Mesendoderm (in vitro differentiated cells): Measurements from ENCODE around the gene CSGALNACT2.
A peak's percentile ranks its signal among the peaks of the same experiment; 100 is the strongest.

Experiments
- DNase-seq: peaks from one replicate; pipeline ENCODE4 v3.0.0; 2013
- H2AK5ac ChIP-seq: 2 replicates; pipeline ENCODE4 v1.6.1; 2013; ENCODE audit warnings: low read length, inconsistent platforms
- H2BK120ac ChIP-seq: 2 replicates; pipeline ENCODE4 v1.6.1; 2013; ENCODE audit warnings: low read depth, mild to moderate bottlenecking, low read length, moderate library complexity, mixed read lengths
- H2BK15ac ChIP-seq: replicated peaks from 2 replicates; pipeline ENCODE4 v1.6.1; 2013; ENCODE audit warnings: low read depth, mild to moderate bottlenecking, moderate library complexity
- H2BK5ac ChIP-seq: 2 replicates; pipeline ENCODE4 v1.6.1; 2013; ENCODE audit warnings: low read length, inconsistent platforms
- H3K18ac ChIP-seq: 2 replicates; pipeline ENCODE4 v1.6.1; 2013; ENCODE audit warnings: mild to moderate bottlenecking, low read length, mixed read lengths
- H3K23ac ChIP-seq: one replicate; pipeline ENCODE4 v1.6.1; 2013; ENCODE audit warnings: low read length
- H3K27ac ChIP-seq: 2 replicates; pipeline ENCODE4 v1.5.1; 2013; ENCODE audit warnings: low read depth, mild to moderate bottlenecking, inconsistent platforms, low read length, moderate library complexity
- H3K27me3 ChIP-seq: 2 replicates; pipeline ENCODE4 v1.6.1; 2013; ENCODE audit warnings: low read length, control low read depth, mild to moderate bottlenecking, inconsistent platforms; ENCODE audit not compliant: insufficient read depth, poor library complexity
- H3K36me3 ChIP-seq: 2 replicates; pipeline ENCODE4 v1.6.1; 2013; ENCODE audit warnings: low read length, inconsistent platforms; ENCODE audit not compliant: control insufficient read depth, insufficient read depth
- H3K4ac ChIP-seq: one replicate; pipeline ENCODE4 v1.6.1; 2013; ENCODE audit warnings: low read depth, mild to moderate bottlenecking, low read length, moderate library complexity
- H3K4me1 ChIP-seq: 2 replicates; pipeline ENCODE4 v1.6.1; 2013; ENCODE audit warnings: low read depth, low read length, inconsistent platforms; ENCODE audit not compliant: control insufficient read depth
- H3K4me2 ChIP-seq: 2 replicates; pipeline ENCODE4 v1.6.1; 2013; ENCODE audit warnings: low read length
- H3K4me3 ChIP-seq: 2 replicates; pipeline ENCODE4 v1.5.1; 2013; ENCODE audit warnings: mild to moderate bottlenecking, low read length
- H3K56ac ChIP-seq: one replicate; pipeline ENCODE4 v1.6.1; 2013; ENCODE audit warnings: low read length
- H3K79me1 ChIP-seq: 2 replicates; pipeline ENCODE4 v1.6.1; 2013; ENCODE audit warnings: low read length, inconsistent platforms
- H3K79me2 ChIP-seq: 2 replicates; pipeline ENCODE4 v1.6.1; 2013; ENCODE audit warnings: mild to moderate bottlenecking, low read length; ENCODE audit not compliant: control insufficient read depth, insufficient read depth
- H3K9ac ChIP-seq: 2 replicates; pipeline ENCODE4 v1.6.1; 2013; ENCODE audit warnings: low read length, inconsistent platforms
- H4K5ac ChIP-seq: one replicate; pipeline ENCODE4 v1.6.1; 2013; ENCODE audit warnings: low read length
- H4K8ac ChIP-seq: one replicate; pipeline ENCODE4 v1.6.1; 2013; ENCODE audit warnings: low read depth, mild to moderate bottlenecking, control low read depth, low read length, moderate library complexity
- WGBS: extraction: QIAGEN DNeasy Blood & Tissue Kit; methylation state at CpG from one replicate; pipeline ENCODE4 v1.1.7; 2013; ENCODE audit warnings: low lambda C conversion rate, missing lambda C conversion rate; ENCODE audit not compliant: insufficient coverage; ENCODE audit errors: extremely low coverage; 5-methylcytosine and 5-hydroxymethylcytosine counted together

CSGALNACT2 gene

GRCh38 chr10:43109671-43110249, 28.5 kb upstream of the CSGALNACT2 start:
- no peaks in the 10 kb centered on the region for H3K36me3 ChIP-seq
- H3K18ac ChIP-seq, result no peak overlapping the region
- no peak overlapping the region for H3K4me2 ChIP-seq
- no peaks in the 10 kb centered on the region for H3K79me1 ChIP-seq
- no peak overlapping the region for H3K4ac ChIP-seq
- no peak overlapping the region for H3K27ac ChIP-seq
- WGBS, result no CpG with 5 or more reads among the region's 20 CpGs
- no peaks in the 10 kb centered on the region for H3K4me1 ChIP-seq
- no peak overlapping the region for H2BK5ac ChIP-seq
- H2BK15ac ChIP-seq, result no peak overlapping the region
- no peak overlapping the region for H3K56ac ChIP-seq
- no peak for DNase-seq
- H2BK120ac ChIP-seq, result no peak overlapping the region
- no peaks in the 10 kb centered on the region for H3K79me2 ChIP-seq
- H4K8ac ChIP-seq, result no peak overlapping the region
- no peak overlapping the region for H3K4me3 ChIP-seq
- H2AK5ac ChIP-seq, result no peak overlapping the region
- no peaks in the 10 kb centered on the region for H3K27me3 ChIP-seq
- H3K9ac ChIP-seq, result no peak overlapping the region
- no peak overlapping the region for H4K5ac ChIP-seq
- no peak overlapping the region for H3K23ac ChIP-seq

GRCh38 chr10:43110338-43111071, 27.7 kb upstream of the CSGALNACT2 start:
- H3K56ac ChIP-seq, result no peak overlapping the region
- H2AK5ac ChIP-seq, result no peak overlapping the region
- no peak overlapping the region for H3K9ac ChIP-seq
- H3K27me3 ChIP-seq, result no peaks in the 10 kb centered on the region
- WGBS, result no CpG with 5 or more reads among the region's 7 CpGs
- H3K4ac ChIP-seq, result no peak overlapping the region
- no peak overlapping the region for H2BK15ac ChIP-seq
- H3K4me2 ChIP-seq, result no peak overlapping the region
- H2BK120ac ChIP-seq, result no peak overlapping the region
- H4K8ac ChIP-seq, result no peak overlapping the region
- no peaks in the 10 kb centered on the region for H3K79me2 ChIP-seq
- no peaks in the 10 kb centered on the region for H3K4me1 ChIP-seq
- H3K79me1 ChIP-seq, result no peaks in the 10 kb centered on the region
- H3K23ac ChIP-seq, result no peak overlapping the region
- no peak overlapping the region for H3K18ac ChIP-seq
- H2BK5ac ChIP-seq, result no peak overlapping the region
- no peak overlapping the region for H3K4me3 ChIP-seq
- no peak overlapping the region for H4K5ac ChIP-seq
- no peak overlapping the region for H3K27ac ChIP-seq
- peak; percentile 13 for DNase-seq
- no peaks in the 10 kb centered on the region for H3K36me3 ChIP-seq

GRCh38 chr10:43111101-43111500, 27.1 kb upstream of the CSGALNACT2 start:
- H3K4ac ChIP-seq, result no peak overlapping the region
- H2BK120ac ChIP-seq, result no peak overlapping the region
- H3K27me3 ChIP-seq, result no peaks in the 10 kb centered on the region
- no peak overlapping the region for H3K56ac ChIP-seq
- H2BK15ac ChIP-seq, result no peak overlapping the region
- no peak for DNase-seq
- no peak overlapping the region for H3K9ac ChIP-seq
- no peak overlapping the region for H3K27ac ChIP-seq
- no peak overlapping the region for H2BK5ac ChIP-seq
- H3K4me1 ChIP-seq, result no peaks in the 10 kb centered on the region
- no peaks in the 10 kb centered on the region for H3K36me3 ChIP-seq
- no peaks in the 10 kb centered on the region for H3K79me1 ChIP-seq
- H4K8ac ChIP-seq, result no peak overlapping the region
- no CpG with 5 or more reads among the region's 11 CpGs for WGBS
- no peak overlapping the region for H3K4me3 ChIP-seq
- no peaks in the 10 kb centered on the region for H3K79me2 ChIP-seq
- no peak overlapping the region for H3K18ac ChIP-seq
- no peak overlapping the region for H2AK5ac ChIP-seq
- no peak overlapping the region for H4K5ac ChIP-seq
- no peak overlapping the region for H3K4me2 ChIP-seq
- H3K23ac ChIP-seq, result no peak overlapping the region

- H2BK15ac ChIP-seq, result no peak overlapping the region
- no peaks in the 10 kb centered on the region for H3K36me3 ChIP-seq
- H2AK5ac ChIP-seq, result no peak overlapping the region
- H3K23ac ChIP-seq, result no peak overlapping the region
- H2BK120ac ChIP-seq, result no peak overlapping the region
- DNase-seq, result no peak
- H3K9ac ChIP-seq, result no peak overlapping the region
- H3K4me2 ChIP-seq, result no peak overlapping the region
- no peaks in the 10 kb centered on the region for H3K79me2 ChIP-seq
- no peak overlapping the region for H3K56ac ChIP-seq
- no peaks in the 10 kb centered on the region for H3K79me1 ChIP-seq
- H2BK5ac ChIP-seq, result no peak overlapping the region
- no CpG with 5 or more reads among the region's 17 CpGs for whole genome bisulfite sequencing
- no peak overlapping the region for H3K18ac ChIP-seq
- no peak overlapping the region for H3K4ac ChIP-seq
- H3K4me1 ChIP-seq, result no peaks in the 10 kb centered on the region
- H4K5ac ChIP-seq, result no peak overlapping the region
- no peaks in the 10 kb centered on the region for H3K27me3 ChIP-seq
- no peak overlapping the region for H3K4me3 ChIP-seq
- H4K8ac ChIP-seq, result no peak overlapping the region
- no peak overlapping the region for H3K27ac ChIP-seq
Measured at GRCh38 chr10:43111921-43112607, 26.2 kb upstream of the CSGALNACT2 start.

DNA sequence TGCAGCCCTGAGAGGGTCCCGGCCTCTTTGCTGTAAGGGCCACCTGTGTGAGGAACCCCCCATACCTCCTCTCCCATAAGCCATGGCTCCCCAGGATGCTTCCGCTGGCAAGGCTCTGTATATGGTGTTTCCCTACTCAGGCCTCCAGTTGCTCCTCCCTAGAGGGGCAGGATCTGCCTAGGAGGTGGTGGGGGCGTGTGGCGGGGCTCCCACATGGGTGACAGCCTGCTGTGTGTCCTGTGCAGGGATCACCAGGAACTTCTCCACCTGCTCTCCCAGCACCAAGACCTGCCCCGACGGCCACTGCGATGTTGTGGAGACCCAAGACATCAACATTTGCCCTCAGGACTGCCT, 25.7 kb upstream of the CSGALNACT2 start:
- H4K8ac ChIP-seq, result no peak overlapping the region
- no peaks in the 10 kb centered on the region for H3K27me3 ChIP-seq
- no peak overlapping the region for H3K4ac ChIP-seq
- no peak overlapping the region for H2AK5ac ChIP-seq
- no peak overlapping the region for H4K5ac ChIP-seq
- H2BK120ac ChIP-seq, result no peak overlapping the region
- no peak overlapping the region for H3K18ac ChIP-seq
- H3K4me2 ChIP-seq, result no peak overlapping the region
- H3K9ac ChIP-seq, result no peak overlapping the region
- H3K23ac ChIP-seq, result no peak overlapping the region
- H3K79me1 ChIP-seq, result no peaks in the 10 kb centered on the region
- H2BK15ac ChIP-seq, result no peak overlapping the region
- no peak overlapping the region for H3K4me3 ChIP-seq
- WGBS, result no CpG with 5 or more reads among the region's 7 CpGs
- H2BK5ac ChIP-seq, result no peak overlapping the region
- no peaks in the 10 kb centered on the region for H3K79me2 ChIP-seq
- no peak overlapping the region for H3K56ac ChIP-seq
- no peak for DNase-seq
- H3K4me1 ChIP-seq, result no peaks in the 10 kb centered on the region
- no peak overlapping the region for H3K27ac ChIP-seq
- no peaks in the 10 kb centered on the region for H3K36me3 ChIP-seq
